ENCODE data around the gene S100PBP.

DNA sequence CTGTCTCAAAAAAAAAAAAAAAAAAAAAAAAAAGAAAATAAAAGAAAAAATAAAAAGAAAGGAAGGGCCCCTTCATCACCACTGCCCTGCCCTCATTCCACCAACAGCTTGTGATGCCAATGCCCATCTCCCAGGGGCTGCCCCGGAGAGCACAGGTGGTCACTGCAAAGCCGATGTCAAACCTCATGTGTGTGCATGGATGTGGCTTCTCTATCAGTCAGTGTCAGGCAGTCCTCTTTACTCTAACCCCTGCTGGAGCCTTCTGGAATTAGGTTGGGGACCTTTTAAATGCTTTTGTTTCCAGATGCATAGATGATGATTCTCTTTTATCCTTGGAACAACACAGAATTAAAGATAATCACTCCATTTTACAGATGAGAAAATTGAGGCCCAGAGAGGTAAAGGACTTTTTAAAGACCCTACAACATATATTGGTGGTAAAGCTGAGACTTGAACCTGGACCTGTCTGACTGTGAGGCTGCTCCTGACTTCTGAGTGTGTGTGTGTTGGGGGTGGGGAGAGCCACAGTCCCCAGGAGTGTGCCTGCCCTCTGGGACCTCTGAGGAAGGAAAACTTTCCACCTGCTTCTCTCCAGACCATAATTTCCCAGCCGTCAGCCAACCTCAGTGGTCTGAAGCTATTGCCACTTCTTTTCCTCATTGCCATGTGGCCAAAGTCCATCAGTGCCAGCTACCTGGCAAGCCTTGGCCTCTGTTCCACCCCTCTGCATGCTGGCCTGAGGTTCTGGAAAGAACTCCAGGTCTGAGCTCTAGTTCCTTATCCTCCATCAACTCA lies 86.7 kb downstream of the S100PBP start:
- TF ChIP-seq, protein P1, sequence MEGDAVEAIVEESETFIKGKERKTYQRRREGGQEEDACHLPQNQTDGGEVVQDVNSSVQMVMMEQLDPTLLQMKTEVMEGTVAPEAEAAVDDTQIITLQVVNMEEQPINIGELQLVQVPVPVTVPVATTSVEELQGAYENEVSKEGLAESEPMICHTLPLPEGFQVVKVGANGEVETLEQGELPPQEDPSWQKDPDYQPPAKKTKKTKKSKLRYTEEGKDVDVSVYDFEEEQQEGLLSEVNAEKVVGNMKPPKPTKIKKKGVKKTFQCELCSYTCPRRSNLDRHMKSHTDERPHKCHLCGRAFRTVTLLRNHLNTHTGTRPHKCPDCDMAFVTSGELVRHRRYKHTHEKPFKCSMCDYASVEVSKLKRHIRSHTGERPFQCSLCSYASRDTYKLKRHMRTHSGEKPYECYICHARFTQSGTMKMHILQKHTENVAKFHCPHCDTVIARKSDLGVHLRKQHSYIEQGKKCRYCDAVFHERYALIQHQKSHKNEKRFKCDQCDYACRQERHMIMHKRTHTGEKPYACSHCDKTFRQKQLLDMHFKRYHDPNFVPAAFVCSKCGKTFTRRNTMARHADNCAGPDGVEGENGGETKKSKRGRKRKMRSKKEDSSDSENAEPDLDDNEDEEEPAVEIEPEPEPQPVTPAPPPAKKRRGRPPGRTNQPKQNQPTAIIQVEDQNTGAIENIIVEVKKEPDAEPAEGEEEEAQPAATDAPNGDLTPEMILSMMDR (IDR thresholded peaks at IDR 0.05; ENCODE audit: low read length) = no peak
- TF ChIP-seq EZH2 (optimal IDR thresholded peaks at IDR 0.05; ENCODE audit: low read depth, low read length) (no peak), EZH2phosphoT487 (IDR thresholded peaks at IDR 0.05; ENCODE audit: low read length) (no peak)
